ENCODE measurements around the gene GRM1. TPM values are rescaled to one million over a fixed set of nuclear protein-coding genes. Genes with fewer than 3 reads are reported as not detected.

GRM1 gene
- total RNA-seq, 1 donor from 2014 or later: 0.41 TPM

- H3K4me1 Mint-ChIP-seq (ENCODE audit: low read depth): no peaks in the 10 kb centered on the region
Observed at GRCh38 chr6:146092961-146093686, 64.3 kb downstream of the GRM1 start.

GRCh38 chr6:146095481-146095880, 66.6 kb downstream of the GRM1 start:
- no peak for DNase-seq (ENCODE audit: low spot score, unreplicated experiment)
- no peaks in the 10 kb centered on the region for H3K4me1 Mint-ChIP-seq (ENCODE audit: low read depth)
- no peak overlapping the region for H3K4me3 Mint-ChIP-seq (ENCODE audit: low read depth)
- H3K27me3 Mint-ChIP-seq: no peaks in the 10 kb centered on the region
- no peaks in the 10 kb centered on the region for H3K36me3 Mint-ChIP-seq (ENCODE audit: insufficient read depth)
- no peak for TF ChIP-seq CTCF (IDR thresholded peaks at IDR 0.05; ENCODE audit: unreplicated experiment)
- no peak overlapping the region for H3K27ac Mint-ChIP-seq
- H3K9me3 Mint-ChIP-seq (ENCODE audit: low read depth): no peaks in the 10 kb centered on the region

More at GRCh38 chr6:146092961-146093686, 64.3 kb downstream of the GRM1 start:
- no peak for DNase-seq (ENCODE audit: low spot score, unreplicated experiment)
- no peaks in the 10 kb centered on the region for H3K9me3 Mint-ChIP-seq (ENCODE audit: low read depth)
- H3K36me3 Mint-ChIP-seq (ENCODE audit: insufficient read depth): no peaks in the 10 kb centered on the region
- no peak overlapping the region for H3K27ac Mint-ChIP-seq
- TF ChIP-seq CTCF (IDR thresholded peaks at IDR 0.05; ENCODE audit: unreplicated experiment): no peak
- H3K4me3 Mint-ChIP-seq (ENCODE audit: low read depth): no peak overlapping the region
- no peaks in the 10 kb centered on the region for H3K27me3 Mint-ChIP-seq

GRCh38 chr6:146097586-146097985, 68.7 kb downstream of the GRM1 start:
- Mint-ChIP-seq H3K4me3 (ENCODE audit: low read depth) (no peak overlapping the region), H3K9me3 (ENCODE audit: low read depth) (no peaks in the 10 kb centered on the region), H3K27me3 (no peaks in the 10 kb centered on the region), H3K4me1 (ENCODE audit: low read depth) (no peaks in the 10 kb centered on the region), H3K27ac (no peak overlapping the region), H3K36me3 (ENCODE audit: insufficient read depth) (no peaks in the 10 kb centered on the region)
- TF ChIP-seq CTCF (IDR thresholded peaks at IDR 0.05; ENCODE audit: unreplicated experiment): no peak
- DNase-seq (ENCODE audit: low spot score, unreplicated experiment): no peak

GRCh38 chr6:146100776-146101175, 71.9 kb downstream of the GRM1 start:
- H3K4me3 Mint-ChIP-seq (ENCODE audit: low read depth): no peak overlapping the region
- peaks cover 6% of the 10 kb centered on the region for H3K9me3 Mint-ChIP-seq (ENCODE audit: low read depth)
- TF ChIP-seq CTCF (IDR thresholded peaks at IDR 0.05; ENCODE audit: unreplicated experiment): no peak
- H3K36me3 Mint-ChIP-seq (ENCODE audit: insufficient read depth): no peaks in the 10 kb centered on the region
- H3K27me3 Mint-ChIP-seq: no peaks in the 10 kb centered on the region
- H3K4me1 Mint-ChIP-seq (ENCODE audit: low read depth): no peaks in the 10 kb centered on the region
- no peak for DNase-seq (ENCODE audit: low spot score, unreplicated experiment)
- H3K27ac Mint-ChIP-seq: no peak overlapping the region

GRCh38 chr6:146103416-146104072, 74.7 kb downstream of the GRM1 start:
- Mint-ChIP-seq H3K9me3 (ENCODE audit: low read depth) (peaks cover 9% of the 10 kb centered on the region), H3K27ac (no peak overlapping the region), H3K27me3 (no peaks in the 10 kb centered on the region), H3K4me1 (ENCODE audit: low read depth) (peaks cover 2% of the 10 kb centered on the region), H3K4me3 (ENCODE audit: low read depth) (no peak overlapping the region), H3K36me3 (ENCODE audit: insufficient read depth) (peaks cover 1% of the 10 kb centered on the region)
- DNase-seq (ENCODE audit: low spot score, unreplicated experiment): no peak
- no peak for TF ChIP-seq CTCF (IDR thresholded peaks at IDR 0.05; ENCODE audit: unreplicated experiment)

All from progenitor cell of endocrine pancreas (in vitro differentiated cells).